MCF 10A (cell line): ENCODE data around the gene HTR7. TPM values are rescaled to one million over a fixed set of nuclear protein-coding genes. Genes with fewer than 3 reads are reported as not detected.
"Not testable (repeated sequence)": the region's sequence is repeated elsewhere in the genome, so short reads cannot be mapped to it uniquely, and the experiment has no call there.

Source experiments
- BruUV-seq: library from RNA; stranded (reverse); fragments of 400-500 nt; replicated peaks from 2 replicates; lab custom pipeline; 2021; lab: Mats Ljungman, UMichigan
- CTCF ChIA-PET: fragments of 300-600 bp; sonication (Branson Sonifier 250); formaldehyde crosslinking; extraction: SDS; loops from one replicate; lab custom pipeline; 2021; ENCODE audit warnings: antibody characterized with exemption, inconsistent platforms; lab: Yijun Ruan, JAX
- POLR2A ChIA-PET: fragments of 300-600, 350-650 bp; sonication (Branson Sonifier 250); formaldehyde crosslinking; extraction: SDS; loops from one replicate; lab custom pipeline; 2020; ENCODE audit warnings: antibody characterized with exemption, inconsistent platforms; lab: Yijun Ruan, JAX
- DNase-seq: peaks from one replicate; pipeline ENCODE4 v3.0.0-alpha.2; 2018; ENCODE audit not compliant: unreplicated experiment
- H3K27ac Mint-ChIP-seq: one replicate; pipeline ENCODE4 v1.8.0; 2022; ENCODE audit warnings: mild to moderate bottlenecking, low read depth, mixed read lengths; ENCODE audit not compliant: unreplicated experiment
- H3K27me3 Mint-ChIP-seq: one replicate; pipeline ENCODE4 v1.8.0; 2022; ENCODE audit warnings: mixed read lengths; ENCODE audit not compliant: insufficient read depth, unreplicated experiment
- H3K36me3 Mint-ChIP-seq: one replicate; pipeline ENCODE4 v1.8.0; 2022; ENCODE audit warnings: mild to moderate bottlenecking, moderate library complexity, mixed read lengths; ENCODE audit not compliant: insufficient read depth, unreplicated experiment
- H3K4me1 Mint-ChIP-seq: one replicate; pipeline ENCODE4 v1.8.0; 2022; ENCODE audit warnings: mixed read lengths; ENCODE audit not compliant: insufficient read depth, unreplicated experiment
- H3K4me3 Mint-ChIP-seq: one replicate; pipeline ENCODE4 v1.8.0; 2022; ENCODE audit warnings: mild to moderate bottlenecking, moderate library complexity, mixed read lengths; ENCODE audit not compliant: unreplicated experiment
- H3K9me3 Mint-ChIP-seq: one replicate; pipeline ENCODE4 v1.8.0; 2022; ENCODE audit warnings: mixed read lengths; ENCODE audit not compliant: unreplicated experiment
- intact Hi-C: fragments of 100-400 bp; cut with micrococcal nuclease; formaldehyde crosslinking; loops from 2 replicates; pipeline ENCODE4 v1.14.1; 2022
- total RNA-seq: library from RNA; stranded (reverse); gene quantifications from 2 replicates; pipeline ENCODE4 v1.2.3, GENCODE V29; 2022
- TF ChIP-seq, protein P1 (sequence below): fragments of 200-600 bp; IDR thresholded peaks from one replicate; pipeline ENCODE4 v1.8.0; 2022; ENCODE audit warnings: antibody characterized with exemption, mild to moderate bottlenecking; ENCODE audit not compliant: unreplicated experiment

HTR7 gene
- total RNA-seq, 1 experiment from 2014 or later, result 15.3 TPM

DNA sequence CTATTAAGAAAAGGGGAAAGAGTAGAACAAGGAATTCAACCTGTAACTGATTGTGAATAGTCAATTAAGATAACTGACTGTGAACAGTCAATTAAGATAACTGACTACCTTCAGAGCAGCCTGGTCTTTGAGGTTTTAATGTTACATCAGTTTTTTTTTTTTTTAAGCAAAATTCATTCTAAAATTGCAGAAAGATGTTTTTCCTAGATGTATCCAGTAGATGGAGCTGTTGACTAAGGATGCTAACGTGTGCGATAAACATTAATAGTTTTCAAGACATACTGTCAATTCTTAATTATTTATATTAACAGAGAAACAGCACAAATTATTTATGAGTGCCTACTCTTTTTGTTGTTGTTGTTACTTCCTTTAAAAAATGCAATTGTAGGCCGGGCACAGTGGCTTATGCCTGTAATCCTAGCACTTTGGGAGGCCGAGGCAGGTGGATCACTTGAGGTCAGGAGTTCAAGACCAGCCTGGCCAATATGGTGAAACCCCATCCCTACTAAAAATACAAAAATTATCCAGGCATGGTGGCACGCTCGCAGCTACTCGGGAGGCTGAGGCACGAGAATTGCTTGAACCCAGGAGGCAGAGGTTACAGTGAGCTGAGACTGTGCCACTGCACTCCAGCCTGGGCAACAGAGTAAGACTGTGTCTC is 22.4 kb upstream of the HTR7 start:
- H3K27me3 Mint-ChIP-seq, H3K9me3 Mint-ChIP-seq, BruUV-seq, H3K4me1 Mint-ChIP-seq, H3K4me3 Mint-ChIP-seq, H3K27ac Mint-ChIP-seq: not testable (repeated sequence)
- DNase-seq, result peak; percentile 49
- ChIA-PET CTCF (interaction anchor here (0.5 to 2.1 kb wide), 24 partner anchors 9 to 1465 kb away, joined by 3 to 12 read pairs (median 4); partner anchors contain the start of gene RPP30), POLR2A (interaction anchor here (0.9 kb wide), 2 partner anchors 21 to 508 kb away, joined by 3 read pairs; no protein-coding TSS in a partner anchor)
- intact Hi-C loops, result loop anchor here (1.0 kb wide), 1 partner anchor 371 kb away; no protein-coding TSS in a partner anchor
- TF ChIP-seq, protein P1, sequence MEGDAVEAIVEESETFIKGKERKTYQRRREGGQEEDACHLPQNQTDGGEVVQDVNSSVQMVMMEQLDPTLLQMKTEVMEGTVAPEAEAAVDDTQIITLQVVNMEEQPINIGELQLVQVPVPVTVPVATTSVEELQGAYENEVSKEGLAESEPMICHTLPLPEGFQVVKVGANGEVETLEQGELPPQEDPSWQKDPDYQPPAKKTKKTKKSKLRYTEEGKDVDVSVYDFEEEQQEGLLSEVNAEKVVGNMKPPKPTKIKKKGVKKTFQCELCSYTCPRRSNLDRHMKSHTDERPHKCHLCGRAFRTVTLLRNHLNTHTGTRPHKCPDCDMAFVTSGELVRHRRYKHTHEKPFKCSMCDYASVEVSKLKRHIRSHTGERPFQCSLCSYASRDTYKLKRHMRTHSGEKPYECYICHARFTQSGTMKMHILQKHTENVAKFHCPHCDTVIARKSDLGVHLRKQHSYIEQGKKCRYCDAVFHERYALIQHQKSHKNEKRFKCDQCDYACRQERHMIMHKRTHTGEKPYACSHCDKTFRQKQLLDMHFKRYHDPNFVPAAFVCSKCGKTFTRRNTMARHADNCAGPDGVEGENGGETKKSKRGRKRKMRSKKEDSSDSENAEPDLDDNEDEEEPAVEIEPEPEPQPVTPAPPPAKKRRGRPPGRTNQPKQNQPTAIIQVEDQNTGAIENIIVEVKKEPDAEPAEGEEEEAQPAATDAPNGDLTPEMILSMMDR, result peak; percentile 64
- H3K36me3 Mint-ChIP-seq, result peaks cover 63% of the 10 kb centered on the region

DNA sequence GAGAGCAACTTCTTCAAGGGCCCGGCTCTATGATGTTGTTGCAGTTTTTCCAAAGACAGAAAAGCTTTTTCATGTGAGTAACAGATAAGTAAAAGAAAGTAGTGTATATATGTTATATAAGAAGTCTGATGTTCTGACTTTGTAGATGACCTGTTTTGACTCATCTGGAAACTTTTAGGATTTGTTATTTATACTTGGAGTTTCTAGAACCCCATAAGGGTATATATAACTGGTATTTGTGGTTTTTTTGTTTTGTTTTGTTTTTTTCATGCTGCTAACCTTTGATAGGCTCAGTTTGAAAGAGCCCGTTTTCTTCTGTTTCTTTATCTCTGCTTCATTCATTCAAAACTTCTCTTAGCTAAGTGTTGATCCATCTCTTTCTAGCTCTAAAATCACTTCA is 21.2 kb upstream of the HTR7 start:
- no peak overlapping the region for H3K27ac Mint-ChIP-seq
- no peak overlapping the region for H3K4me3 Mint-ChIP-seq
- BruUV-seq, result no TSS peak
- ChIA-PET POLR2A (interaction anchor here (0.6 kb wide), 1 partner anchor 374 kb away, joined by 3 read pairs; no protein-coding TSS in a partner anchor), CTCF (interaction anchor here (0.5 to 2.1 kb wide), 22 partner anchors 8 to 1302 kb away, joined by 3 to 12 read pairs (median 4); no protein-coding TSS in a partner anchor)
- intact Hi-C loops, result no loop called here
- TF ChIP-seq, protein P1, result no peak
- H3K36me3 Mint-ChIP-seq, result peaks cover 53% of the 10 kb centered on the region
- H3K4me1 Mint-ChIP-seq, result peaks cover 4% of the 10 kb centered on the region
- no peaks in the 10 kb centered on the region for H3K27me3 Mint-ChIP-seq
- no peaks in the 10 kb centered on the region for H3K9me3 Mint-ChIP-seq
- DNase-seq, result no peak

DNA sequence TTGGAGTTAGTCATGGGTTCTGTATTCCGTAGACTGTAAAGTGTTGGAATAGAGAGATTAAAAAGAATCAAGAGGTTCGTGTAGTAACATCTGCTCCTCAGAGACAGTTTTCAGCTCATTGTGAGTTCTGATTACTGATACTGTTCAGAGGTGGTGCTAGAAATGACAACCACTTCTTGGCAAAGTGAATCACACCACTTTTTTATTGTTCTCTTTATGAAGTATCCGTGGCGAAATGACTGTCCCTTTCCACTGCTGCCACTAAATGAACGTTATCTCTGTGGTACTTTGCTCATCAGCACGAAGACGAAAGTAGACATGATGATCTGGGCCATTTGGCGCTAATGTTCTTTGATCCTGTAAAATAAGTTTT is 14.8 kb upstream of the HTR7 start:
- BruUV-seq, result TSS peak; percentile 44
- H3K4me1 Mint-ChIP-seq, result peaks cover 24% of the 10 kb centered on the region
- H3K27me3 Mint-ChIP-seq, result no peaks in the 10 kb centered on the region
- CTCF ChIA-PET, result interaction anchor here (0.8 to 1.6 kb wide), 4 partner anchors 10 to 1077 kb away, joined by 3 to 5 read pairs (median 3); no protein-coding TSS in a partner anchor
- TF ChIP-seq, protein P1, result no peak
- intact Hi-C loops, result no loop called here
- no peak for DNase-seq
- peak overlapping the region; percentile 98 for H3K4me3 Mint-ChIP-seq
- H3K36me3 Mint-ChIP-seq, result peaks cover 12% of the 10 kb centered on the region
- peak overlapping the region; percentile 91 for H3K27ac Mint-ChIP-seq
- POLR2A ChIA-PET, result interaction anchor here (0.6 to 5.3 kb wide), 8 partner anchors 10 to 1441 kb away, joined by 3 to 49 read pairs (median 4); partner anchors contain the start of genes BTAF1 and HTR7
- peaks cover 7% of the 10 kb centered on the region for H3K9me3 Mint-ChIP-seq
